WTC11 (cell line): Measurements from ENCODE around the gene ABCA12.

ENCODE experiments used
- FOXK1 ChIP-seq: sonication (generic); formaldehyde crosslinking; IDR thresholded peaks from 2 replicates; pipeline ENCODE4 v1.8.0; 2022; ENCODE audit warnings: mild to moderate bottlenecking, moderate library complexity, missing genetic modification reagents
- NR3C1 ChIP-seq: sonication (generic); formaldehyde crosslinking; conservative IDR thresholded peaks from 2 replicates; pipeline ENCODE4 v1.8.1; 2023; ENCODE audit warnings: low read depth, mild to moderate bottlenecking, missing genetic modification reagents
- TF ChIP-seq, protein P1 (sequence below): sonication (generic); formaldehyde crosslinking; IDR thresholded peaks from 2 replicates; pipeline ENCODE4 v1.8.1; 2023; ENCODE audit warnings: mild to moderate bottlenecking, missing genetic modification reagents
- TF ChIP-seq, protein P2 (sequence below): fragments of 200-600 bp; IDR thresholded peaks from 2 replicates; pipeline ENCODE4 v1.8.0; 2022; ENCODE audit warnings: antibody characterized with exemption
- TF ChIP-seq, protein P3 (sequence below): sonication (generic); formaldehyde crosslinking; IDR thresholded peaks from 2 replicates; pipeline ENCODE4 v1.8.1; 2022; ENCODE audit warnings: low read depth, mild to moderate bottlenecking, moderate library complexity, missing genetic modification reagents, borderline replicate concordance
- TF ChIP-seq, protein P4 (sequence below): sonication (generic); formaldehyde crosslinking; IDR thresholded peaks from 2 replicates; pipeline ENCODE4 v1.8.0; 2022; ENCODE audit warnings: mild to moderate bottlenecking, missing genetic modification reagents
- TF ChIP-seq, protein P5 (sequence below): sonication (generic); formaldehyde crosslinking; conservative IDR thresholded peaks from 2 replicates; pipeline ENCODE4 v1.8.1; 2022; ENCODE audit warnings: mild to moderate bottlenecking, missing genetic modification reagents
- TF ChIP-seq, protein P6 (sequence below): sonication (generic); formaldehyde crosslinking; IDR thresholded peaks from 2 replicates; pipeline ENCODE4 v1.8.1; 2023; ENCODE audit warnings: mild to moderate bottlenecking, missing genetic modification reagents, moderate library complexity
- TF ChIP-seq, protein P7 (sequence below): sonication (generic); formaldehyde crosslinking; IDR thresholded peaks from 2 replicates; pipeline ENCODE4 v1.8.1; 2022; ENCODE audit warnings: low read depth, missing genetic modification reagents, borderline replicate concordance
- TF ChIP-seq, protein P8 (sequence below): sonication (generic); formaldehyde crosslinking; IDR thresholded peaks from 2 replicates; pipeline ENCODE4 v1.8.0; 2022; ENCODE audit warnings: mild to moderate bottlenecking, missing genetic modification reagents

DNA sequence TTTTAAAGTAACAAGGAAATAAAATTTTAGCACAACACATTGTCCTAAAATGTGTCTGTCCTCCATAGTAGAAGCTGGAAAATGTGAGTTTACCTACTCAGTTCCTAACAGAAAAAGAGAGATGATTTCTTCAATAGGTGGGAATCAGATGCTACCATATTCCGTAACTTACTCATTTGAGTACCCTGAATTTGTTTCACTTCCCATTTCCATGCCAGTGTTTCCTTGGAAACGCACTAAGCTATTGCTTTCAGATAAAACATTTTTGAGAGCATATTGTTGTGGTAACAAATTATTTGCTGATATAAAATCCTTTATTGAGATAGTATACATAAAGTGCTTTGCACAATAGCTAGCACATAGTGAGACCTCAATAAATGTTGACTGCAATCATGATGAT, 191.5 kb downstream of the ABCA12 start:
- TF ChIP-seq, protein P1, sequence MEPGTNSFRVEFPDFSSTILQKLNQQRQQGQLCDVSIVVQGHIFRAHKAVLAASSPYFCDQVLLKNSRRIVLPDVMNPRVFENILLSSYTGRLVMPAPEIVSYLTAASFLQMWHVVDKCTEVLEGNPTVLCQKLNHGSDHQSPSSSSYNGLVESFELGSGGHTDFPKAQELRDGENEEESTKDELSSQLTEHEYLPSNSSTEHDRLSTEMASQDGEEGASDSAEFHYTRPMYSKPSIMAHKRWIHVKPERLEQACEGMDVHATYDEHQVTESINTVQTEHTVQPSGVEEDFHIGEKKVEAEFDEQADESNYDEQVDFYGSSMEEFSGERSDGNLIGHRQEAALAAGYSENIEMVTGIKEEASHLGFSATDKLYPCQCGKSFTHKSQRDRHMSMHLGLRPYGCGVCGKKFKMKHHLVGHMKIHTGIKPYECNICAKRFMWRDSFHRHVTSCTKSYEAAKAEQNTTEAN (CRISPR knock-in tag): no peak
- TF ChIP-seq, protein P2, sequence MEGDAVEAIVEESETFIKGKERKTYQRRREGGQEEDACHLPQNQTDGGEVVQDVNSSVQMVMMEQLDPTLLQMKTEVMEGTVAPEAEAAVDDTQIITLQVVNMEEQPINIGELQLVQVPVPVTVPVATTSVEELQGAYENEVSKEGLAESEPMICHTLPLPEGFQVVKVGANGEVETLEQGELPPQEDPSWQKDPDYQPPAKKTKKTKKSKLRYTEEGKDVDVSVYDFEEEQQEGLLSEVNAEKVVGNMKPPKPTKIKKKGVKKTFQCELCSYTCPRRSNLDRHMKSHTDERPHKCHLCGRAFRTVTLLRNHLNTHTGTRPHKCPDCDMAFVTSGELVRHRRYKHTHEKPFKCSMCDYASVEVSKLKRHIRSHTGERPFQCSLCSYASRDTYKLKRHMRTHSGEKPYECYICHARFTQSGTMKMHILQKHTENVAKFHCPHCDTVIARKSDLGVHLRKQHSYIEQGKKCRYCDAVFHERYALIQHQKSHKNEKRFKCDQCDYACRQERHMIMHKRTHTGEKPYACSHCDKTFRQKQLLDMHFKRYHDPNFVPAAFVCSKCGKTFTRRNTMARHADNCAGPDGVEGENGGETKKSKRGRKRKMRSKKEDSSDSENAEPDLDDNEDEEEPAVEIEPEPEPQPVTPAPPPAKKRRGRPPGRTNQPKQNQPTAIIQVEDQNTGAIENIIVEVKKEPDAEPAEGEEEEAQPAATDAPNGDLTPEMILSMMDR: no peak
- TF ChIP-seq, protein P3, sequence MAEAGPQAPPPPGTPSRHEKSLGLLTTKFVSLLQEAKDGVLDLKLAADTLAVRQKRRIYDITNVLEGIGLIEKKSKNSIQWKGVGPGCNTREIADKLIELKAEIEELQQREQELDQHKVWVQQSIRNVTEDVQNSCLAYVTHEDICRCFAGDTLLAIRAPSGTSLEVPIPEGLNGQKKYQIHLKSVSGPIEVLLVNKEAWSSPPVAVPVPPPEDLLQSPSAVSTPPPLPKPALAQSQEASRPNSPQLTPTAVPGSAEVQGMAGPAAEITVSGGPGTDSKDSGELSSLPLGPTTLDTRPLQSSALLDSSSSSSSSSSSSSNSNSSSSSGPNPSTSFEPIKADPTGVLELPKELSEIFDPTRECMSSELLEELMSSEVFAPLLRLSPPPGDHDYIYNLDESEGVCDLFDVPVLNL (CRISPR knock-in tag): no peak
- TF ChIP-seq, protein P4, sequence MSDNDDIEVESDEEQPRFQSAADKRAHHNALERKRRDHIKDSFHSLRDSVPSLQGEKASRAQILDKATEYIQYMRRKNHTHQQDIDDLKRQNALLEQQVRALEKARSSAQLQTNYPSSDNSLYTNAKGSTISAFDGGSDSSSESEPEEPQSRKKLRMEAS (CRISPR knock-in tag): no peak
- no peak for TF ChIP-seq NR3C1
- TF ChIP-seq, protein P5, sequence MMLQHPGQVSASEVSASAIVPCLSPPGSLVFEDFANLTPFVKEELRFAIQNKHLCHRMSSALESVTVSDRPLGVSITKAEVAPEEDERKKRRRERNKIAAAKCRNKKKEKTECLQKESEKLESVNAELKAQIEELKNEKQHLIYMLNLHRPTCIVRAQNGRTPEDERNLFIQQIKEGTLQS: no peak
- TF ChIP-seq, protein P6, sequence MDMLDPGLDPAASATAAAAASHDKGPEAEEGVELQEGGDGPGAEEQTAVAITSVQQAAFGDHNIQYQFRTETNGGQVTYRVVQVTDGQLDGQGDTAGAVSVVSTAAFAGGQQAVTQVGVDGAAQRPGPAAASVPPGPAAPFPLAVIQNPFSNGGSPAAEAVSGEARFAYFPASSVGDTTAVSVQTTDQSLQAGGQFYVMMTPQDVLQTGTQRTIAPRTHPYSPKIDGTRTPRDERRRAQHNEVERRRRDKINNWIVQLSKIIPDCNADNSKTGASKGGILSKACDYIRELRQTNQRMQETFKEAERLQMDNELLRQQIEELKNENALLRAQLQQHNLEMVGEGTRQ (CRISPR knock-in tag): no peak
- TF ChIP-seq FOXK1 (CRISPR knock-in tag): no peak
- TF ChIP-seq, protein P7, sequence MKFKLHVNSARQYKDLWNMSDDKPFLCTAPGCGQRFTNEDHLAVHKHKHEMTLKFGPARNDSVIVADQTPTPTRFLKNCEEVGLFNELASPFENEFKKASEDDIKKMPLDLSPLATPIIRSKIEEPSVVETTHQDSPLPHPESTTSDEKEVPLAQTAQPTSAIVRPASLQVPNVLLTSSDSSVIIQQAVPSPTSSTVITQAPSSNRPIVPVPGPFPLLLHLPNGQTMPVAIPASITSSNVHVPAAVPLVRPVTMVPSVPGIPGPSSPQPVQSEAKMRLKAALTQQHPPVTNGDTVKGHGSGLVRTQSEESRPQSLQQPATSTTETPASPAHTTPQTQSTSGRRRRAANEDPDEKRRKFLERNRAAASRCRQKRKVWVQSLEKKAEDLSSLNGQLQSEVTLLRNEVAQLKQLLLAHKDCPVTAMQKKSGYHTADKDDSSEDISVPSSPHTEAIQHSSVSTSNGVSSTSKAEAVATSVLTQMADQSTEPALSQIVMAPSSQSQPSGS: no peak
- TF ChIP-seq, protein P8, sequence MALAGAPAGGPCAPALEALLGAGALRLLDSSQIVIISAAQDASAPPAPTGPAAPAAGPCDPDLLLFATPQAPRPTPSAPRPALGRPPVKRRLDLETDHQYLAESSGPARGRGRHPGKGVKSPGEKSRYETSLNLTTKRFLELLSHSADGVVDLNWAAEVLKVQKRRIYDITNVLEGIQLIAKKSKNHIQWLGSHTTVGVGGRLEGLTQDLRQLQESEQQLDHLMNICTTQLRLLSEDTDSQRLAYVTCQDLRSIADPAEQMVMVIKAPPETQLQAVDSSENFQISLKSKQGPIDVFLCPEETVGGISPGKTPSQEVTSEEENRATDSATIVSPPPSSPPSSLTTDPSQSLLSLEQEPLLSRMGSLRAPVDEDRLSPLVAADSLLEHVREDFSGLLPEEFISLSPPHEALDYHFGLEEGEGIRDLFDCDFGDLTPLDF (CRISPR knock-in tag): no peak
